HG03025 (cell line): ENCODE results near the gene MAGI2.

Experiments used
- ATAC-seq: cut with Tn5 transposase; IDR thresholded peaks from one replicate; pipeline ENCODE4 v1.9.1; 2021; ENCODE audit warnings: mild to moderate bottlenecking, moderate library complexity; ENCODE audit not compliant: unreplicated experiment, low FRiP score

Gene MAGI2

DNA sequence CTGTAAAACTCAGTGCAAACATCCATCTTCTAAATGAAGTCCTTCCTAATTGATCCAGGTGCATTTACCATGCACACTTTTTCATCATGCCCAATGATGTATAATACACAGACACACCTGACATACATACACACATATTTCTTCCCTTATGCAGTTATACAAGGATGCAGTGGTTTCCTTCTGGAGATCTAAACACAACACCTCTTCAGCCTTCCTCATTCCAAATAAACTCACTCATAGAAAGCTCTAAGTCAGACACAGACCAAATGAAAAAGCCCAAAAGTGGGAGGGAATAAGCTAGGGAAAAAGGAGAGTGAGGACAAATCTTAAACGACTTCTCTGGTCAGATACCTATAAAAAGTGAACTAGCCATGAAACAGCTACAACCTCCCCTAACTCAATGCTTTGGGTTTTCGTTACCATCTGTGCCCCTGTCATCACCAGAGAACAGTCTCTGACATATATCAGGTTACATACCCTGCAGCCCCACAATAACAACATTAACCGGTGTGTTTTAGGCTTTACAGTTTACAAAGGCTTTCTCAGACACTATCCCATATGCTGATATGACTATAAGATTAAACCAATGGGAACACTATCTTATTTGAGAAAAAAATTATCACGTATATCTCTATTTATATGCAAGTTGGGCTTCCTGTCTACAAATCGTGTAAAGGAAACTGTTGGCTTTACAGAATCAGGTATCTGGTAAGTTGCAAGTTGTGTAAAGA is 979.7 kb downstream of the MAGI2 start:
- no peak for ATAC-seq

DNA sequence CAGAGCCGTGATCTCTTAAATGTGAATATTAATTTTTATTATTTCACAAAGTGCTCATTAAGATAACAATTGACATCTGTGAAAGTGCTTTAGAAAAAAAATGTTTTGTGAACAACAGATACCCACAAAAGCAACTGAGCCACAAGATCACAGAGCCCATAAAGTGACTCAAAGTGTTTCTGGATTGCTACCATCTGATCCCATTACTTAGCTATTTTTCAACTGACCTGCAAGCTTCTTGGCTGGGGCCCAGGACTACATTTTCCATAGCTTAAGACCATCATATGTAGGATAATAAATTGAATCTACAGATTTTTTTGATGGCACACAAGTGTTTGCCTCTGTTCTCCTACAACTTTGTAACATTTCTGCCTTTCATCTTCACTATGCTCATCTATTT is 980.4 kb downstream of the MAGI2 start:
- no peak for ATAC-seq

DNA sequence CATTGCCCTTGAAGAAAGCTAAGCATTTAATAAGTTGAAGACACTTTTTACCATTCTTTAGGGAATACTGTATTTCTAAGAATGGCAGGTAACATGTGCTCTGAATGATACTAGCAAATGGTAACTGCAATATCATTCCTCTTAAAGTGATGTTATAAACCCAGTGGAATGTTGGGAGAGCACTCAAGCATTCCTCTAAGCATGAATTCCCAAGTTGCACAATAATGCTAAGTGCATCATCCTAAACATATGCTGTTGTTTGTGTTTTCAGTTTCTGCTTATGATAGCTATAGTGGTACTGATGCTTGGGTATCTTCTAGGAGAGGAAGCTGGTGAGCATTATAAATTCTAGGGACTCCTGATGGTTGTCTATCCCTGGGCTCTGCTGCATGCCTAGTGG is 980.9 kb downstream of the MAGI2 start:
- ATAC-seq: no peak

DNA sequence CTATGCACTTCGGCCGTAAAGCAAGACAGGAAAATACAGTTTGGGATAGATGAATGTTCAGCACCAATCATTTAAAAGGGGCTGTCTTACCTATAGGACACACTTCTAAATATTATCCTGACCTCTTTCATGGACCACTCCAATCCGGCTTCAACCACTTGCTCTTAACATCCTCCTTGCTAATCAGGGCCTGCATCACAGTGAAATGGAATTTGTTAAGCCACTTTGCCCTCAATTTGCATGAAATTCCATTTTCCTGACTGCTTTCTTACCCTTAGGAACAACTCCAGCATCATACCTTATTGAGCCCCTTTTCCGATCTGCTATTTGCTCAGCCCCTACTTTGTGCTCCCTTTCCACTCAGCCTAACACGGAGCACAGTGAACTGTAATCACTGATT is 987.6 kb downstream of the MAGI2 start:
- no peak for ATAC-seq

DNA sequence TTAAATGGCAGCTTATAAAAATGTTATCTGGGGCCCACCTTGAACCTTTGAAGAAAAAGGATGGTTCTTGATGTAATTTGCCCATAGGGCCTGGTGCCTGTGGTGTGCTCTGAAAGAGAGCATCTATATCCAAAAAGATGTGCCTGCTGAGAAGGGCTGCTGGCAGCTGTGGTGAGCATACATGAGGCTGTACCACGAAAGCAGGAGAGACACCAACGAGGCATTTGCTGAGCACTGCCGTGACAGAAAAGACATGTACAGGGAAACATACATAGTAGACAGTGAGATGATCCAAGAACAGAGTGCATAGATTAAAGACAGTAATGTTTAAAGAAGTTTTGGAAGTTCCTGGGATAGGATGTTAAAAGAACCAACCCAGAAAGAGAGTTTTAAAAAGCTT is 990.4 kb downstream of the MAGI2 start:
- no peak for ATAC-seq

DNA sequence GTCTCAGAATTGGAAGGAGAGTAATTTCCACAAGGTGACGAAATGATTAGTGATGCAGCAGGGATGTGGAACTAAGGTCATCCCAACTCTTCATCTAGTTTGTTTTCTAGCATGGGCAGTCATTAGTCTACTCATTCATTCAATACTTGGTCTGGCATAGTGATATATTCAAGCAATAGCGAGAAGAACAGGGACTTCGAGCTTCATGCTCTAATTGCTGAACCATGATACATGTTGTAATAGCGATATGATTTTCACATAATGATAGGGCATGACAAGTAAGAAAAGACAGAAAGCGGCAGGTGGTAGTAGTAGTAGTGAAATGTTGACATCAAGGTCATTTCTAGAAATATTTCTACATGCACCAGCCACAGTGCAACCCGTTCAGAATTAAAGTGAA is 1002.8 kb downstream of the MAGI2 start:
- ATAC-seq: no peak

GRCh38 chr7:78448911-78449310 is 1004.6 kb downstream of the MAGI2 start:
- no peak for ATAC-seq

- no peak for ATAC-seq
Measured at GRCh38 chr7:78444267-78444666, 1009.2 kb downstream of the MAGI2 start.

DNA sequence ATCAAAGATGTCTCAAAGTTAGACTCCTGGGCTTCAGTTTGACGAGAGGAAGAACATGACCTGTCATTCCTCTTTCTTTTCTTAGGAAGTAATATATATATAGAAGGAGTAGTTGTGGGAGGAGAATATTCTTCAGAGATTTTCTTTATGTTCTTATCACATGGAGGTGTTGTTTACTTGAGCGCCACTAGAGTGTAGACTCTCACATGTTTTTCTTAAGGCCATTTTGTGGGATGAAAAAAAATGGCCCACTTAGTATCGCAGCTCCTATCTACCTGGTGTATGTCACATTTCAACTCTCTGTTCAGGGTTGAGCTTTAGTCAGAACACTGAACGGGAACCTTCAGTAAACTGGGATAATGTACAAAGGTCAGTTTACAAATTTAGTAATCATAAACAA is 1009.7 kb downstream of the MAGI2 start:
- ATAC-seq: no peak

DNA sequence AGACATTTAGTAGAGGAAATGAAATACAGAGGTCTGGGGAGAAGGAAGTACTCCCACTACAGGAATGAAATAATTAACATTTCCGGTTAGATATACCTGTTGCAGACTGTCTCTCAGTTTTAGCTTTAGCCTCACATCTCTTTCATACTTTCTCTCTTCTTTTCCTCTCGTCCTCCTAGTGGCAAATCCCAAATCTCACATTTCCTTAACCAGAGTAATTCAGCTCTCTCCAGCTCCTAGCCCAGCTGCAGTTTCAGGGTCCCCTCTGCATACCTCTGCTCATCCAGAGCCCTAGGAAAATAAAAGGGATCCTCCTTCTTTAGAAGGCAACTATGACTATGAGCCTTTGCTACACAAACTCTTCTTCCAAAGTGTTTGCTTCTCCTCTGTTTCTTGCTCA is 1011.7 kb downstream of the MAGI2 start:
- no peak for ATAC-seq

- ATAC-seq: no peak
Measured at GRCh38 chr7:78438433-78438832, 1015.0 kb downstream of the MAGI2 start.

- ATAC-seq: no peak
Measured at GRCh38 chr7:78437118-78437517, 1016.3 kb downstream of the MAGI2 start.

DNA sequence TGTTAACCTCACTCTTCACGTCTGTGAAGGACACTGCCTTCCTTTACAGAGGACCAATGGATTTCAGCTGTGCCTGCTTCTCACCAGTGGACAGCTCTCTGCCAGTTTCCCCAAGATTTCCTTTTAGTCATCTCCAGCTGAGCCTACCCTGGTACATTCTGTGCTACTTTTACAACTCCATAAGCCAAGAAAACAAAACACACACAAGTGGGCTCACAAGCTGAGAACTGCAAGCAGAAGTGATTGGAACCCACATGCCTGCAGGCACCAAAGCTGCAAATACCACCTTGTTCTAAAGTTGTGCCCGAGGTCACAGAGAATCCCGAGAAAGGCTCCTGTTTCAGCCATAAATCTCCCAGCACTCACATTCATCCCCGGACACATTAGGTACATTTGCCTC is 1018.1 kb downstream of the MAGI2 start:
- no peak for ATAC-seq

DNA sequence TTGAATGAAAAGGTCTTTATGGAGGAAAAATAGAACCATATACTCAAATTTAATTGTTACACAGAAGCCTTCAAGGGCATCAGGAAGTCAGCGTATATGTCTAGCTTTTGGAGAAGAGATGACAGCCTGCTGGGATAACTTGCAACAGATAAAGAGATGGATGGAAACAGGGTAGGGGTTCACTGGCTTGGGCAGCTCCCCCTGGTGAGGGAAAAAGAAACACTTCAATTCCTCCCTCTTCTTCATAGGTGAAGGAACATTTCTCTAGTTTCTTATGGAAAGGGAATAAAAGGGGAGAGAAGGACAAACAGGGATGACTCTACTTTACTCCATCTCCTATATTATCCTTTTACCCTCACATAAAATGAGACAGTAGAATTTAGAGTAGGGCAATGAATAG is 1019.2 kb downstream of the MAGI2 start:
- no peak for ATAC-seq

- no peak for ATAC-seq
Measured at GRCh38 chr7:78433421-78433820, 1020.0 kb downstream of the MAGI2 start.

- no peak for ATAC-seq
Measured at GRCh38 chr7:78429878-78430277, 1023.6 kb downstream of the MAGI2 start.

DNA sequence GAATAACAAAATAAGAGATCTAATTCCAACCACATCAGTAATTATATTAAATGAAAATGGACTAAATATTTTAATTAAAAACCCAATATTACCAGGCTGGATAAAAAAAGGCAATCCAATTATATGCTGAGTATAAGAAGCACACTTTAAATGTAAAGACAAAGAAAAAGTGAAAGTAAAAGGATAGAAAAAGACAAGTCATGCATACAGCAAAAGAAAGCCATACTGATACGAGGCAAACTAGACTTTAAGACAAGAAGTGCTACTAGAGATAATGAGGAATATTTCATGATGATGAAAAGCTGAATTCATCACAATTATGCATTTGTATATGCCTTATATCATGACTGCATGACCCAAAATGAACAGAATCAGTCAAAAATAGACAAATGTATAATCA is 1026.3 kb downstream of the MAGI2 start:
- ATAC-seq: no peak

DNA sequence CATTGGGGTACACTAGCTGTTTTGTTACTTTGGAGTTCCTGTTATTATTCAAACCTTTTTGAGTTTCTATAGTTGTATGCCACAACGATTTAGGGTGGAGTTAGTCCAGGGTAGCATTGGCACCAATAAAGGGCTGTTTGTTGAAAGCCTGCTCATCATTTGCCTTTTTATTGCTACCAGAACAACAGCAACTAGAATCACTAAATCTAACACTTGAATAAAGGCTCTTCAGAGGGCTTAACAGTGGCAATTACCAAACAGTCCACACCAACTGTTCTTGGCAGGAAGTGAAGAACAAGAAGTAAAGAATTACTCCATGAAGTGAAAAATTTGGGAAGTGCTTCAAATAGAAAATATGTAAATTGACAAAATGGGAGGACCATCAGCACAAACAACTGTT is 1033.5 kb downstream of the MAGI2 start:
- no peak for ATAC-seq

- ATAC-seq: no peak
Measured at GRCh38 chr7:78417180-78417853, 1036.2 kb downstream of the MAGI2 start.

DNA sequence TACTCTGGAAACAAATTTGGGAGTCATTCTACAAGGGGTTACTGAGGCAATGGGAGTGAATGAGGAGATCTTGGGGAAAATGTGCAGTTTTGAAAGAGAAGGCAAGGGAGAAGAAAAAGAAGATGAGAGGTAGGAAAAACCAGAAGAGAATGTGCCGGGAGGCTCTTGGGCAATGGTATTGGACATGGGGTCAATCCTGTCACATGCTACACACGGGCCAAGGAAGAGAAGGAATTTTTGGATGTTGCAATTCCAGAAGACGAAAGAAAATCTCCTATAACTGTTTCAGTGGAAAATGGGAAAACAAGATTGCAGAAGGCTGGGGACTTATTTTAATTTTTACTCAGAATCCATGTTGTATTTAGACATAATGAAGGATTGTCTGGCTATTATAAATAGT is 1039.9 kb downstream of the MAGI2 start:
- ATAC-seq: no peak

- ATAC-seq: no peak
Measured at GRCh38 chr7:78412216-78412858, 1041.1 kb downstream of the MAGI2 start.

DNA sequence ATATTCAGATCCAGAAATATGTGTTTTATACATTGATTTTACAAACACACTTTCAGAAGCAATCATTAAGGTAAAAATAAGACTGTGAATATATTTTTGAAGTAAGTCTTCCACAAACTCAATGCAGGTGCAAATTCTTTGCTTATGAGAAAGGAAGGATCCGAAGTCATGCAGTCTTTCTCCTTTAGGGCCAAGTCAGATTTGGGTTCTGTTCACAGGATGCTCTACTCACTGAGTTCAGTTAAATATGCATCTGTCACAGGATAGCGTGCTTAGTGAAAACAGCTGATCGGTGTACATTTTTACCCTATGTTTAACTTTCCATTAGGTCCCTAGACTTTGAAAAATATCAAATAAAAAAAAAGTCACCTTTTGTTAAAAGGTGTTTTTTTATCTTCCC is 1046.4 kb downstream of the MAGI2 start:
- no peak for ATAC-seq
